K562 (cell line): ENCODE results near the gene SLC36A2. TPM values are rescaled to one million over a fixed set of nuclear protein-coding genes. Genes with fewer than 3 reads are reported as not detected.

Experiments used
- ATAC-seq: fragments of 200-7000 bp; cut with Tn5 transposase; 3 replicates; pipeline ENCODE4 v1.9.1; 2020; ENCODE audit warnings: moderate library complexity
- BruUV-seq: library from RNA; stranded (reverse); fragments of 400-500 nt; replicated peaks from 2 replicates; lab custom pipeline; 2021; lab: Mats Ljungman, UMichigan
- CTCF ChIA-PET: fragments of 300-600 bp; formaldehyde crosslinking; extraction: SDS; loops from one replicate; lab custom pipeline; 2021; ENCODE audit warnings: low intra/inter-chr PET ratio; lab: Yijun Ruan, JAX
- POLR2A ChIA-PET: fragments of 300-600, 350-650 bp; sonication (Branson Sonifier 250); formaldehyde crosslinking; extraction: SDS; loops from one replicate; lab custom pipeline; 2021; ENCODE audit warnings: antibody characterized with exemption, inconsistent platforms; lab: Yijun Ruan, JAX
- DNase-seq, 4 experiments: peaks; one replicate each; pipeline versions ENCODE4 v3.0.0 to v3.0.0-alpha.2; 2011 to 2018; ENCODE audit warnings: low spot score in 3 of 4, mixed read lengths in 3 of 4; ENCODE audit errors: extremely low read depth in 1 of 4
- FAIRE-seq: peaks from 2 replicates; lab custom pipeline; 2011; peaks lifted over from hg19 to GRCh38; lab: Jason Lieb, UNC
- H2AFZ ChIP-seq: 2 replicates; pipeline ENCODE4 v1.6.0; 2011; ENCODE audit warnings: low read depth, low read length, control low read depth, inconsistent platforms
- H3K27ac ChIP-seq: fragments of 200-600 bp; 3 replicates; pipeline ENCODE4 v1.8.0; 2011; ENCODE audit warnings: low read depth, mild to moderate bottlenecking, control low read depth, inconsistent platforms, low read length, moderate library complexity, mixed read lengths; ENCODE audit errors: extremely low read depth
- H3K27me3 ChIP-seq, 2 experiments: fragments of 300-600 bp in 1 of 2; 2 replicates in 1 of 2; 3 replicates in 1 of 2; pipeline versions ENCODE4 v1.6.0 to v1.8.0; 2011; ENCODE audit warnings: inconsistent platforms in 2 of 2, low read length in 2 of 2, mild to moderate bottlenecking in 1 of 2, mixed read lengths in 1 of 2, moderate library complexity in 1 of 2; ENCODE audit not compliant: control insufficient read depth in 2 of 2, insufficient read depth in 2 of 2
- H3K36me3 ChIP-seq: fragments of 300-600 bp; 3 replicates; pipeline ENCODE4 v1.8.0; 2011; ENCODE audit warnings: mild to moderate bottlenecking, low read length, inconsistent platforms; ENCODE audit not compliant: control insufficient read depth, insufficient read depth
- H3K4me1 ChIP-seq, 2 experiments: fragments of 200-600 bp in 1 of 2; replicated peaks in 1 of 2; 2 replicates in 1 of 2; 3 replicates in 1 of 2; pipeline versions ENCODE4 v1.5.1 to v1.8.0; 2011; ENCODE audit warnings: inconsistent platforms in 2 of 2, low read length in 2 of 2, mild to moderate bottlenecking in 1 of 2, mixed read lengths in 1 of 2, moderate library complexity in 1 of 2; ENCODE audit not compliant: control insufficient read depth in 2 of 2, insufficient read depth in 2 of 2
- H3K4me2 ChIP-seq: 2 replicates; pipeline ENCODE4 v1.6.1; 2011; ENCODE audit warnings: low read length, control low read depth, inconsistent platforms, mixed read lengths; ENCODE audit not compliant: insufficient read depth
- H3K4me3 ChIP-seq: fragments of 200-600 bp; sonication (generic), shearing (Covaris generic); 2 replicates; pipeline ENCODE4 v1.5.1; 2016; ENCODE audit warnings: control low read depth, inconsistent platforms
- H3K79me2 ChIP-seq: fragments of 200-600 bp; 3 replicates; pipeline ENCODE4 v1.8.0; 2011; ENCODE audit warnings: low read length, inconsistent platforms; ENCODE audit not compliant: control insufficient read depth, insufficient read depth
- H3K9ac ChIP-seq, 2 experiments: 2 replicates each; pipeline versions ENCODE4 v1.6.0 to v1.6.1; 2011; ENCODE audit warnings: low read depth in 2 of 2, low read length in 2 of 2, control low read depth in 1 of 2, inconsistent platforms in 1 of 2, mild to moderate bottlenecking in 1 of 2, mixed read lengths in 1 of 2; ENCODE audit not compliant: insufficient read depth in 1 of 2
- H3K9me1 ChIP-seq: one replicate; pipeline ENCODE4 v1.6.0; 2011; ENCODE audit warnings: inconsistent platforms, mild to moderate bottlenecking, low read length, moderate library complexity; ENCODE audit not compliant: control insufficient read depth, insufficient read depth
- H3K9me3 ChIP-seq: replicated peaks from 2 replicates; pipeline ENCODE4 v1.5.1; 2011; ENCODE audit warnings: low read depth, low read length, inconsistent platforms; ENCODE audit not compliant: control insufficient read depth, insufficient read depth
- H4K20me1 ChIP-seq: replicated peaks from 2 replicates; pipeline ENCODE4 v1.6.1; 2011; ENCODE audit warnings: low read length, inconsistent platforms, mixed read lengths; ENCODE audit not compliant: control insufficient read depth, insufficient read depth
- ELF1 ChIP-seq: fragments of 200-800 bp; sonication (Bioruptor generic); IDR thresholded peaks from 2 replicates; pipeline ENCODE4 v1.6.1; 2016; ENCODE audit warnings: missing genetic modification characterization, missing compliant biosample characterization
- HNRNPK ChIP-seq: fragments of 200-400 bp; formaldehyde crosslinking; IDR thresholded peaks from one replicate; pipeline ENCODE4 v1.6.1; 2018; ENCODE audit warnings: mild to moderate bottlenecking, low read depth, low read length; ENCODE audit not compliant: poor library complexity, severe bottlenecking
- ILK ChIP-seq: fragments of 450-650 bp; IDR thresholded peaks from 2 replicates; pipeline ENCODE4 v1.6.1; 2016; ENCODE audit warnings: missing genetic modification characterization, low read depth, mild to moderate bottlenecking, missing compliant biosample characterization, moderate library complexity, borderline replicate concordance
- MXI1 ChIP-seq: IDR thresholded peaks from 2 replicates; pipeline ENCODE4 v1.6.1; 2011; ENCODE audit warnings: low read depth, mild to moderate bottlenecking, improper control_type of control experiment, low read length
- NCOA4 ChIP-seq: fragments of 450-650 bp; IDR thresholded peaks from 2 replicates; pipeline ENCODE4 v1.6.1; 2018; ENCODE audit warnings: mild to moderate bottlenecking; ENCODE audit not compliant: partially characterized antibody
- RAD21 ChIP-seq, 2 experiments: fragments of 250-450 bp in 1 of 2; fragments of 450-650 bp in 1 of 2; sonication (Bioruptor Pico) in 1 of 2; formaldehyde crosslinking in 1 of 2; IDR thresholded peaks in 1 of 2; conservative IDR thresholded peaks in 1 of 2; 2 replicates each; pipeline versions ENCODE4 v1.4.0 to v1.8.0; 2020 to 2022; ENCODE audit warnings: mild to moderate bottlenecking in 2 of 2, moderate library complexity in 1 of 2
- THAP12 ChIP-seq: fragments of 250-450 bp; sonication (Bioruptor Pico); IDR thresholded peaks from 2 replicates; pipeline ENCODE4 v1.9.0; 2021; ENCODE audit warnings: mild to moderate bottlenecking, inconsistent platforms
- U2AF2 ChIP-seq: fragments of 200-400 bp; formaldehyde crosslinking; optimal IDR thresholded peaks from 2 replicates; pipeline ENCODE3; 2017; ENCODE audit warnings: low read depth, mild to moderate bottlenecking, low read length
- ZNF740 ChIP-seq, 3 experiments: fragments of 200-800 bp in 1 of 3; sonication (Bioruptor generic) in 1 of 3; sonication (generic) in 1 of 3; formaldehyde crosslinking in 1 of 3; IDR thresholded peaks; 2 replicates each; pipeline versions ENCODE4 v1.6.1 to v1.8.0; 2016 to 2022; ENCODE audit warnings: mild to moderate bottlenecking in 2 of 3, missing compliant biosample characterization in 2 of 3, missing genetic modification characterization in 2 of 3, missing genetic modification reagents in 1 of 3
- WGBS: fragments of 100-300 bp; shearing (Covaris generic); methylation state at CpG from one replicate; pipeline ENCODE4 v1.1.6; 2016; ENCODE audit warnings: low coverage, mixed read lengths; ENCODE audit not compliant: insufficient coverage; ENCODE audit errors: missing lambda C conversion rate; 5-methylcytosine and 5-hydroxymethylcytosine counted together
- in situ Hi-C: fragments of 300-500 bp; cut with MboI; formaldehyde crosslinking; loops from 4 replicates; pipeline ENCODE4 v1.15.0; 2018; ENCODE audit warnings: inconsistent platforms, mixed read lengths
- intact Hi-C: fragments of 100-400 bp; cut with micrococcal nuclease; formaldehyde crosslinking; loops from 2 replicates; pipeline ENCODE4 v1.14.2; 2022
- polyA plus RNA-seq, 8 experiments: library from polyadenylated mRNA; depleted of rRNA in 4 of 8; stranded (reverse) in 5 of 8; unstranded in 3 of 8; fragments of >200 nt; fragmentation: Nextera tagmentation in 2 of 8; fragmentation: Illumina TruSeq in 1 of 8; extraction: Ambion mirVana in 2 of 8; extraction: Trizol in 1 of 8; gene quantifications; 2 replicates each; pipeline versions ENCODE4 v1.2.1 to v1.2.3, GENCODE V29; 2011 to 2014; ENCODE audit warnings: inconsistent platforms in 1 of 8, missing spikeins in 1 of 8
- total RNA-seq, 7 experiments: library from RNA; depleted of rRNA in 6 of 7; stranded (reverse); fragments of >200 nt in 6 of 7; fragmentation: Illumina TruSeq in 2 of 7; extraction: Trizol in 2 of 7; gene quantifications; 2 replicates each; pipeline versions ENCODE4 v1.2.1 to v1.2.3, GENCODE V29; 2011 to 2021; ENCODE audit warnings: low replicate concordance in 1 of 7
- TF ChIP-seq, protein P1 (sequence below): IDR thresholded peaks from 2 replicates; pipeline ENCODE4 v1.6.1; 2011; ENCODE audit not compliant: insufficient read length; ENCODE audit errors: extremely low read depth
- TF ChIP-seq, protein P2 (sequence below), 3 experiments: IDR thresholded peaks in 2 of 3; conservative IDR thresholded peaks in 1 of 3; 2 replicates each; pipeline ENCODE4 v1.5.1; 2011 to 2012; ENCODE audit warnings: low read length in 3 of 3, mild to moderate bottlenecking in 3 of 3, control low read depth in 2 of 3, improper control_type of control experiment in 1 of 3, inconsistent platforms in 1 of 3, low read depth in 1 of 3, mixed read lengths in 1 of 3, moderate library complexity in 1 of 3; ENCODE audit not compliant: insufficient read depth in 2 of 3

Gene SLC36A2
- total and polyA plus RNA-seq, 9 of the 15 experiments (the other 6 are each of a cell fraction or from before 2014, with no cell fraction given) = not detected

GRCh38 chr5:151298063-151298855 lies 49.1 kb downstream of the SLC36A2 start:
- peak; percentile 82 for ATAC-seq
- no peak for TF ChIP-seq HNRNPK
- no peak for TF ChIP-seq NCOA4
- TF ChIP-seq U2AF2 = no peak
- TF ChIP-seq, protein P1, sequence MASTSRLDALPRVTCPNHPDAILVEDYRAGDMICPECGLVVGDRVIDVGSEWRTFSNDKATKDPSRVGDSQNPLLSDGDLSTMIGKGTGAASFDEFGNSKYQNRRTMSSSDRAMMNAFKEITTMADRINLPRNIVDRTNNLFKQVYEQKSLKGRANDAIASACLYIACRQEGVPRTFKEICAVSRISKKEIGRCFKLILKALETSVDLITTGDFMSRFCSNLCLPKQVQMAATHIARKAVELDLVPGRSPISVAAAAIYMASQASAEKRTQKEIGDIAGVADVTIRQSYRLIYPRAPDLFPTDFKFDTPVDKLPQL = no peak
- TF ChIP-seq MXI1 = no peak
- TF ChIP-seq ILK (tag) = no peak
- TF ChIP-seq THAP12 (CRISPR knock-in tag) = no peak
- TF ChIP-seq, protein P2, sequence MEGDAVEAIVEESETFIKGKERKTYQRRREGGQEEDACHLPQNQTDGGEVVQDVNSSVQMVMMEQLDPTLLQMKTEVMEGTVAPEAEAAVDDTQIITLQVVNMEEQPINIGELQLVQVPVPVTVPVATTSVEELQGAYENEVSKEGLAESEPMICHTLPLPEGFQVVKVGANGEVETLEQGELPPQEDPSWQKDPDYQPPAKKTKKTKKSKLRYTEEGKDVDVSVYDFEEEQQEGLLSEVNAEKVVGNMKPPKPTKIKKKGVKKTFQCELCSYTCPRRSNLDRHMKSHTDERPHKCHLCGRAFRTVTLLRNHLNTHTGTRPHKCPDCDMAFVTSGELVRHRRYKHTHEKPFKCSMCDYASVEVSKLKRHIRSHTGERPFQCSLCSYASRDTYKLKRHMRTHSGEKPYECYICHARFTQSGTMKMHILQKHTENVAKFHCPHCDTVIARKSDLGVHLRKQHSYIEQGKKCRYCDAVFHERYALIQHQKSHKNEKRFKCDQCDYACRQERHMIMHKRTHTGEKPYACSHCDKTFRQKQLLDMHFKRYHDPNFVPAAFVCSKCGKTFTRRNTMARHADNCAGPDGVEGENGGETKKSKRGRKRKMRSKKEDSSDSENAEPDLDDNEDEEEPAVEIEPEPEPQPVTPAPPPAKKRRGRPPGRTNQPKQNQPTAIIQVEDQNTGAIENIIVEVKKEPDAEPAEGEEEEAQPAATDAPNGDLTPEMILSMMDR (IDR thresholded peaks at IDR 0.05 in 2 of 3, conservative IDR thresholded peaks at IDR 0.05 in 1 of 3; ENCODE audit: insufficient read depth in 2 of 3, low read depth in 1 of 3, low read length in 3 of 3) = peak; percentile 29 to 37 (median 31); a peak in 3 of 6 replicates
- no peak for TF ChIP-seq ZNF740 (CRISPR knock-in tag; IDR thresholded peaks at IDR 0.05)
- TF ChIP-seq ZNF740 (tag; IDR thresholded peaks at IDR 0.05) = no peak
- TF ChIP-seq ELF1 (tag) = no peak
- TF ChIP-seq RAD21 (CRISPR knock-in tag; conservative IDR thresholded peaks at IDR 0.05 in 1 of 2, IDR thresholded peaks at IDR 0.05 in 1 of 2) = peak in 1 of 2 experiments; percentile 40; a peak in 2 of 4 replicates

More at GRCh38 chr5:151298063-151298855, 49.1 kb downstream of the SLC36A2 start:
- no peaks in the 10 kb centered on the region for H3K36me3 ChIP-seq
- intact Hi-C loops (no loop called here), in situ Hi-C loops (no loop called here)
- no peaks in the 10 kb centered on the region for H3K9me1 ChIP-seq
- BruUV-seq = no TSS peak
- WGBS = 0% methylated on average over 6 of the region's 6 CpGs
- H3K27ac ChIP-seq = no peak overlapping the region
- H3K9me3 ChIP-seq = no peaks in the 10 kb centered on the region
- ChIA-PET POLR2A (no interaction called here), CTCF (no interaction called here)
- DNase-seq (peak in 2 of 4 experiments; percentile 34), FAIRE-seq (peak; percentile 75)
- H3K4me2 ChIP-seq = no peak overlapping the region
- H3K9ac ChIP-seq = no peak overlapping the region
- no peak overlapping the region for H3K4me3 ChIP-seq
- H3K4me1 ChIP-seq = no peaks in the 10 kb centered on the region
- peaks cover 15 to 18% of the 10 kb centered on the region in 2 experiments for H3K27me3 ChIP-seq
- H2AFZ ChIP-seq = no peak overlapping the region
- H4K20me1 ChIP-seq = no peaks in the 10 kb centered on the region
- H3K79me2 ChIP-seq = no peaks in the 10 kb centered on the region
